ENCODE data around the gene TSPAN4.

TSPAN4 gene

GRCh38 chr11:839280-839623 is 3.4 kb upstream of the TSPAN4 start:
- Histone ChIP-seq H3K27ac (no peak overlapping the region), H3K9ac (peak overlapping the region in 4 of 11 experiments; percentile 13 to 31 (median 27); a peak in 3 of 22 replicates), H3K4me3 (no peak overlapping the region), H3K9me3 (replicated peaks in 1 of 11) (no peaks in the 10 kb centered on the region), H4K20me1 (peaks cover 69 to 80% (median 74%) of the 10 kb centered on the region in 11 experiments), H3K36me3 (peaks cover 46 to 53% (median 52%) of the 10 kb centered on the region in 11 experiments), H3K27me3 (peaks cover 0 to 11% (median 6%) of the 10 kb centered on the region in 11 experiments; a peak in 7 of 22 replicates), H3K4me2 (no peak overlapping the region), H3K4me1 (peaks cover 36 to 61% (median 42%) of the 10 kb centered on the region in 10 experiments)
- no peak for TF ChIP-seq Cebpa-rat (IDR thresholded peaks at IDR 0.05)

DNA sequence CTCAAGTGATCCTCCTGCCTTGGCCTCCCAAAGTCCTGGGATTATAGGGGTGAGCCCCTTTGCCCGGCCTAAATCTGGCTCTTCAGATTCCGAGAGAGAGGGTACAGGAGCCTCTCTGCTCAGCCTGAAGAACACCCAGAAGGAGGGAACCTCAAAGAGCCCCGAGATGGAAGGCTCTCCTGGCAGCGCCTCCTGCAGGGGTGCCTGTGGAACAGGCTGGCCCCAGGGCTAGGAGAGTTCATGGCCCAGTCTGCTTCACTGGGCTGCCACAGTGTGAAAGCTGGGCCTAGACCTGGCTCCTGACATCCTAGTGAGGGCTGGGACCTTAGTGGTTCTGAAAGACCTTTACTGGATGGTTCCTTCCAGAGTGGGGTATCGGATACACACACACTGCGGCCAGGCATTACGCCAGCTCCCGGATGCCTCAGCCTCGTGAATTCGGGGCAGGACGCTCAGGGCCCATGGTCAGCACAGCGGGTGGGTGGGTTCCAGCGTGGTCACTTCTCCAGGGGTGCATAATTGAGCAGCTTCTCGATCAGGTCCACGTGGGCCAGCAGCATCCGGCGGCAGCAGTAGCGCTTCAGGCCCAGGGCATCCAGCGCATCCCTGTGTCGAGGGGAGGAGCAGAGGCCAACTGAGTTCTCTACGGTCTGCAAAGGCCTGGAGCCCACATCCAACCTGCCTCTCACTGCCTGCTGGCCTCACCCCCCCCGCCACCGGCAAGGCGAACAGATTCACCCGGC is 2.6 kb upstream of the TSPAN4 start:
- peak overlapping the region; percentile 98 to 100 (median 99); a peak in 20 of 22 replicates for H3K9ac ChIP-seq
- H4K20me1 ChIP-seq = peaks cover 64 to 75% (median 69%) of the 10 kb centered on the region in 11 experiments
- no peaks in the 10 kb centered on the region for H3K9me3 ChIP-seq (replicated peaks in 1 of 11)
- H3K4me3 ChIP-seq = peak overlapping the region in 6 of 10 experiments; percentile 89 to 99 (median 94); a peak in 6 of 20 replicates
- H3K27me3 ChIP-seq = peaks cover 0 to 3% (median 0%) of the 10 kb centered on the region in 11 experiments; a peak in 3 of 22 replicates
- H3K27ac ChIP-seq = no peak overlapping the region
- H3K36me3 ChIP-seq = peaks cover 46 to 53% (median 52%) of the 10 kb centered on the region in 11 experiments
- H3K4me1 ChIP-seq = peaks cover 36 to 61% (median 40%) of the 10 kb centered on the region in 10 experiments
- TF ChIP-seq Cebpa-rat (IDR thresholded peaks at IDR 0.05) = no peak
- H3K4me2 ChIP-seq = peak overlapping the region; percentile 85 to 99 (median 98); a peak in 20 of 22 replicates

GRCh38 chr11:841981-842369 is 677 bp upstream of the TSPAN4 start:
- peak overlapping the region; percentile 87 to 100 (median 96) for H3K4me3 ChIP-seq
- H3K27ac ChIP-seq = peak overlapping the region; percentile 98 to 100 (median 99)
- peaks cover 68 to 77% (median 73%) of the 10 kb centered on the region in 11 experiments for H4K20me1 ChIP-seq
- no peaks in the 10 kb centered on the region for H3K9me3 ChIP-seq (replicated peaks in 1 of 11)
- TF ChIP-seq Cebpa-rat (IDR thresholded peaks at IDR 0.05) = no peak
- H3K27me3 ChIP-seq = no peaks in the 10 kb centered on the region
- peaks cover 49 to 70% (median 54%) of the 10 kb centered on the region in 10 experiments for H3K4me1 ChIP-seq
- H3K36me3 ChIP-seq = peaks cover 37 to 44% (median 42%) of the 10 kb centered on the region in 11 experiments
- H3K4me2 ChIP-seq = peak overlapping the region; percentile 85 to 99 (median 98)
- H3K9ac ChIP-seq = peak overlapping the region; percentile 98 to 100 (median 99)

DNA sequence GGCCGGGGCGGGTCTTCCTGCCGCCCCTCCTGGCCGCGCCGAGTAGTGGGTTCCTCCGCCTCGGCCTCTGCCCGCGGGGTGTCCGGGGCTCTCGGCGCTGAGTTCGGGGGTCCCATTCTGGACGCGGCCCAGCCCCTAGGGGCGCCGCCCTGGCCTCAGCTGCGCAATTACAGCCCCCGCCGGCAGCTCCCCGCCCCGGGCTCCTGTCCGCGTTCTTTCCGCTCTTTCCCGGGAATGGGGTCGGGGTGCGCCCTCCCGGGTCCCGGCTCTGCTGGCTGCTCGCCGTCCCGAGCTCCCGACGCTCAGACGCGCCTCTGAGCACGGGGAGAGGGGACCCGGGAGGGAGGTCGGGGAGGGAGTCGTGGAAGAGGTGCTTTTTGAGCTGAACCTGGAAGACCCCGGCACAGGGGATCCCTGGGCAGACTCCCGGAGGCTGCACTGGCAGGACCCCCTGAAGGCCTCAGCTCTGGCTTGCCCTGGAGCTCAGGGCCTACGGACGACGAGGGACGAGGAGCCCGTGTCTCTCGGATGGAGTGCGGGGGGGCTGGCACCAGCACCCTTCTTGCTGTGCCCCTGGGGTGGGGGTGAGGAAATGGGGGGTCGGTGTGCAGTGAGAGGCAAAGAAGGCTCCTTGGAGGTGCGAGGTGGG is 558 bp downstream of the TSPAN4 start:
- no peak for TF ChIP-seq Cebpa-rat (IDR thresholded peaks at IDR 0.05)
- peak overlapping the region; percentile 98 to 100 (median 99) for H3K9ac ChIP-seq
- peak overlapping the region; percentile 85 to 99 (median 98) for H3K4me2 ChIP-seq
- H3K27ac ChIP-seq = peak overlapping the region; percentile 90 to 100 (median 99)
- peaks cover 26 to 32% (median 30%) of the 10 kb centered on the region in 11 experiments for H3K36me3 ChIP-seq
- peaks cover 56 to 69% (median 60%) of the 10 kb centered on the region in 10 experiments for H3K4me1 ChIP-seq
- H3K9me3 ChIP-seq (replicated peaks in 1 of 11) = no peaks in the 10 kb centered on the region
- H3K4me3 ChIP-seq = peak overlapping the region; percentile 87 to 100 (median 96)
- peaks cover 0 to 5% (median 0%) of the 10 kb centered on the region in 11 experiments; a peak in 2 of 22 replicates for H3K27me3 ChIP-seq
- peaks cover 62 to 75% (median 71%) of the 10 kb centered on the region in 11 experiments for H4K20me1 ChIP-seq

GRCh38 chr11:843818-844692 is 1.4 kb downstream of the TSPAN4 start:
- Histone ChIP-seq H3K4me3 (peak overlapping the region; percentile 87 to 100 (median 96)), H3K9me3 (replicated peaks in 1 of 11) (no peaks in the 10 kb centered on the region), H3K9ac (peak overlapping the region; percentile 98 to 100 (median 99)), H3K36me3 (peaks cover 18 to 24% (median 22%) of the 10 kb centered on the region in 11 experiments), H3K4me1 (peaks cover 65 to 74% (median 69%) of the 10 kb centered on the region in 10 experiments), H3K27me3 (peaks cover 0 to 13% (median 0%) of the 10 kb centered on the region in 11 experiments; a peak in 9 of 22 replicates), H4K20me1 (peaks cover 62 to 75% (median 72%) of the 10 kb centered on the region in 11 experiments), H3K4me2 (peak overlapping the region; percentile 85 to 99 (median 98)), H3K27ac (peak overlapping the region; percentile 49 to 100 (median 99); a peak in 21 of 22 replicates)
- TF ChIP-seq Cebpa-rat (IDR thresholded peaks at IDR 0.05) = no peak

DNA sequence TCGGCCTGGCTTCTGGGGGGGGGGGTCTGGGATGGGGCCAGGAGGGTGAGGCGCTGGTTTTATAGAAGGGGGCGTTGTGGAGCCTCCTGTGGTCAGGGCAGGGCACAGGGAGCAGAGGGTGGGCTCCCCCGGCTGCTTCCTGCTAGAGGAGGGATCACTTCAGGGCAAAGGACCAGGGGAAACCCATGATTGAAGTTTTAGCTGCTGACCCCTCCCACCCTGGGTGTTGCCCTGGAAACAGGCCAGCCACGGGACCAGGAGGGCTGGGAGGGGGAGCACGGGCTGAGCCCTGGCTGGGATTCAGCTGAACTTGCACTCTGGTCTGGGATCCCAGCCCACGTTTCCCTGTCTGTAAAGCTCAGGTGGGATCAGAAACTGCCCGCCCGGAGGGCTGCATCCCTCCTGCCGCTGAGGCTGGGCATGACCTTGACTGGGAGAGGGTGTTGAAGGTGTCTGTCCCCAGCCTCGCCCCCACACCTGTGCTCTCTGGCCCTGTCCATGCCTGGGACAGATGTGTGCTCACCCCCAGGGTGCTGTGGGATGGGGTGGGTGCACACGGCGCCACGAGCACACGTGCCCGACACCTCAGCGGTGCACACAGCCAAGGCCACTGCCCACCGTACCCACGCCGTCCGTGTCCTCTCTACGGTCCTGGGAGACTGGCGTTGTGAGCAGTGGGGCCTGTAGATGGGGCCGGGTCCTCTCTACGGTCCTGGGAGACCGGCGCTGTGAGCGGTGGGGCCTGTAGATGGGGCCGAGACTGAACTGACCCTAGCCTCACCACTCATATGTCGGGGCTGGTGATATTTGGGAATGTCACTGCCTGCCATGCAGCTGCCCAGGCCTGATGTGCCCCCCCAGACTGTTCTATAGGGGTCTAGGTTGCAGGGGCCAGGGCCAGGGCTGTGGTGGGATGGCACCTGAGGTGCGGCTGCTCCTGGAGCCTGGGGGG is 2.3 kb downstream of the TSPAN4 start:
- peak overlapping the region; percentile 85 to 99 (median 98) for H3K4me2 ChIP-seq
- no peak for TF ChIP-seq Cebpa-rat (IDR thresholded peaks at IDR 0.05)
- H3K36me3 ChIP-seq = peaks cover 9 to 16% (median 13%) of the 10 kb centered on the region in 11 experiments
- peak overlapping the region in 6 of 10 experiments; percentile 26 to 99 (median 94); a peak in 10 of 20 replicates for H3K4me3 ChIP-seq
- peaks cover 0 to 16% (median 0%) of the 10 kb centered on the region in 11 experiments; a peak in 10 of 22 replicates for H3K27me3 ChIP-seq
- H4K20me1 ChIP-seq = peaks cover 59 to 75% (median 66%) of the 10 kb centered on the region in 11 experiments
- peaks cover 67 to 78% (median 73%) of the 10 kb centered on the region in 10 experiments for H3K4me1 ChIP-seq
- peak overlapping the region in 10 of 11 experiments; percentile 13 to 100 (median 94); a peak in 16 of 22 replicates for H3K27ac ChIP-seq
- H3K9ac ChIP-seq = peak overlapping the region; percentile 35 to 100 (median 98); a peak in 20 of 22 replicates
- H3K9me3 ChIP-seq (replicated peaks in 1 of 11) = no peaks in the 10 kb centered on the region

- Histone ChIP-seq H3K4me3 (peak overlapping the region in 2 of 10 experiments; percentile 99; a peak in 6 of 20 replicates), H3K36me3 (peaks cover under 1 to 16% (median 3%) of the 10 kb centered on the region in 11 experiments; a peak in 16 of 22 replicates), H3K9ac (peak overlapping the region; percentile 1 to 100 (median 59); a peak in 16 of 22 replicates), H3K4me2 (peak overlapping the region; percentile 85 to 99 (median 98)), H3K9me3 (replicated peaks in 1 of 11) (no peaks in the 10 kb centered on the region), H3K4me1 (peaks cover 57 to 78% (median 73%) of the 10 kb centered on the region in 10 experiments), H3K27ac (peak overlapping the region in 9 of 11 experiments; percentile 5 to 54 (median 26); a peak in 10 of 22 replicates), H4K20me1 (peaks cover 59 to 75% (median 66%) of the 10 kb centered on the region in 11 experiments), H3K27me3 (peaks cover 0 to 18% (median 0%) of the 10 kb centered on the region in 11 experiments; a peak in 10 of 22 replicates)
- TF ChIP-seq Cebpa-rat (IDR thresholded peaks at IDR 0.05) = no peak
Measured at GRCh38 chr11:845872-846495, 3.3 kb downstream of the TSPAN4 start.

Data from BLaER1 treated with 17β-estradiol and CSF1 and Interleukin-3, amounts not matched to agents 10 nM and 100 nM (cell line).